ENCODE data around the gene VIM.

Gene VIM

GRCh38 chr10:17255512-17255911 is 27.5 kb downstream of the VIM start:
- no peak overlapping the region for H3K9ac ChIP-seq (ENCODE audit: low read depth, low read length, poor library complexity, severe bottlenecking)
- no peak overlapping the region for H3K4me2 ChIP-seq (ENCODE audit: low read depth, low read length, poor library complexity, severe bottlenecking)
- H2AFZ ChIP-seq (ENCODE audit: low read length) = no peak overlapping the region

DNA sequence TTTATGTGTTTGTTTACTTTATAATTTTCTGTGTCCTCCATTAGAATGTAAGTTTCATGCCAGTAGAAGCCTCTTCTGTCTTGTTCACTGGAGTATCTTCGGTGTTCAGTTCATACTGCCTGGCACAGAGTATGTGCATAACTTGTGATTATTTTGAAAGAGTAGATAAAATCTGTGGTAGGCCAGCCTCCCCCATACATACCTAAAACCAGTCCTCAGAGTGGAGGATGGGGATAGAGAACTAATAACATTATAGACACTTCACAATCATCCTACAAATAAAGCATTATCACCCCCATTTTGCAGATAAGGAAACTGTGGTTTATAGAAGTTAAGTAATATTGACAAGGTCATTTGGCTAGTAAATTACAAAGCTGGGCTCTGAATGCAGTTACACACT is 28.0 kb downstream of the VIM start:
- TF ChIP-seq EZH2phosphoT487 (IDR thresholded peaks at IDR 0.05; ENCODE audit: borderline replicate concordance) (no peak), CTCF (conservative IDR thresholded peaks at IDR 0.05; ENCODE audit: low read length) (no peak)

More at GRCh38 chr10:17255512-17255911, 27.5 kb downstream of the VIM start:
- H3K36me3 ChIP-seq (ENCODE audit: insufficient read depth, low read length) = no peaks in the 10 kb centered on the region
- H3K9me3 ChIP-seq (ENCODE audit: insufficient read depth, low read depth, low read length) = no peaks in the 10 kb centered on the region
- no peaks in the 10 kb centered on the region for H3K27me3 ChIP-seq (ENCODE audit: insufficient read depth, low read length, poor library complexity, severe bottlenecking)
- H3K9me2 ChIP-seq (replicated peaks; ENCODE audit: low read depth, low read length) = no peaks in the 10 kb centered on the region
- no peaks in the 10 kb centered on the region for H4K20me1 ChIP-seq (ENCODE audit: insufficient read depth, low read length, poor library complexity, severe bottlenecking)
- peaks cover 6% of the 10 kb centered on the region for H3K4me1 ChIP-seq (ENCODE audit: insufficient read depth, low read length, poor library complexity, severe bottlenecking)
- no peak overlapping the region for H3K4me3 ChIP-seq (ENCODE audit: low read length, poor library complexity, severe bottlenecking)
- TF ChIP-seq EZH2phosphoT487 (IDR thresholded peaks at IDR 0.05; ENCODE audit: borderline replicate concordance) (no peak), CTCF (conservative IDR thresholded peaks at IDR 0.05; ENCODE audit: low read length) (no peak)
- H3F3A ChIP-seq (ENCODE audit: low read depth) = no peaks in the 10 kb centered on the region
- no peaks in the 10 kb centered on the region for H3K79me2 ChIP-seq (ENCODE audit: insufficient read depth, low read length)

DNA sequence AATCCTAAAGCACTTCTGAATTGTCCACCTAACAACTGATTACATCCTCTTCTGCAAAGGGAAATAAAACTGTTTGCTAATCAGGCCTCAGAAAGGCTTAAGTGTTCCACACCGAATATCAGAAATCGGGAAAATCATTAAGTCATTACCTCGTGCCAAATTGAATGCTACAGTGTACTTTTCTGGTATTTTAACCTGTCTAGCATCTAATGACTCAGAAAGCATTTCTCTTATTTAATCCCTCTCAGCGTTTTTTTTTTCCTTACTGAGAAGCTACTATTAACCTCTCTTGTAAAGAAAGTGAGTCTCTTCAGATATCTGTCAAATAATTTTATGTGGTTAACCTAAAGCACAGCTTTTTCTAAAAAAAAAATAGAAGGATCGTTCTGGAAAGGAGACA is 28.6 kb downstream of the VIM start:
- no peaks in the 10 kb centered on the region for H3K9me3 ChIP-seq (ENCODE audit: insufficient read depth, low read depth, low read length)
- H3K4me3 ChIP-seq (ENCODE audit: low read length, poor library complexity, severe bottlenecking) = no peak overlapping the region
- H3K9ac ChIP-seq (ENCODE audit: low read depth, low read length, poor library complexity, severe bottlenecking) = no peak overlapping the region
- TF ChIP-seq EZH2phosphoT487 (IDR thresholded peaks at IDR 0.05; ENCODE audit: borderline replicate concordance) = no peak
- no peak for TF ChIP-seq CTCF (conservative IDR thresholded peaks at IDR 0.05; ENCODE audit: low read length)
- H3K27me3 ChIP-seq (ENCODE audit: insufficient read depth, low read length, poor library complexity, severe bottlenecking) = no peaks in the 10 kb centered on the region
- H3K79me2 ChIP-seq (ENCODE audit: insufficient read depth, low read length) = no peaks in the 10 kb centered on the region
- H3K9me2 ChIP-seq (replicated peaks; ENCODE audit: low read depth, low read length) = no peaks in the 10 kb centered on the region
- H2AFZ ChIP-seq (ENCODE audit: low read length) = no peak overlapping the region
- no peak overlapping the region for H3K4me2 ChIP-seq (ENCODE audit: low read depth, low read length, poor library complexity, severe bottlenecking)
- H4K20me1 ChIP-seq (ENCODE audit: insufficient read depth, low read length, poor library complexity, severe bottlenecking) = no peaks in the 10 kb centered on the region
- H3K36me3 ChIP-seq (ENCODE audit: insufficient read depth, low read length) = no peaks in the 10 kb centered on the region
- peaks cover 6% of the 10 kb centered on the region for H3K4me1 ChIP-seq (ENCODE audit: insufficient read depth, low read length, poor library complexity, severe bottlenecking)
- no peaks in the 10 kb centered on the region for H3F3A ChIP-seq (ENCODE audit: low read depth)

More for the DNA sequence above, 28.0 kb downstream of the VIM start:
- Histone ChIP-seq H2AFZ (ENCODE audit: low read length) (no peak overlapping the region), H3K36me3 (ENCODE audit: insufficient read depth, low read length) (no peaks in the 10 kb centered on the region), H3K79me2 (ENCODE audit: insufficient read depth, low read length) (no peaks in the 10 kb centered on the region), H3F3A (ENCODE audit: low read depth) (no peaks in the 10 kb centered on the region), H3K27me3 (ENCODE audit: insufficient read depth, low read length, poor library complexity, severe bottlenecking) (no peaks in the 10 kb centered on the region), H3K9me3 (ENCODE audit: insufficient read depth, low read depth, low read length) (no peaks in the 10 kb centered on the region), H3K4me2 (ENCODE audit: low read depth, low read length, poor library complexity, severe bottlenecking) (no peak overlapping the region), H3K4me1 (ENCODE audit: insufficient read depth, low read length, poor library complexity, severe bottlenecking) (peaks cover 6% of the 10 kb centered on the region), H3K9ac (ENCODE audit: low read depth, low read length, poor library complexity, severe bottlenecking) (no peak overlapping the region), H4K20me1 (ENCODE audit: insufficient read depth, low read length, poor library complexity, severe bottlenecking) (no peaks in the 10 kb centered on the region), H3K4me3 (ENCODE audit: low read length, poor library complexity, severe bottlenecking) (no peak overlapping the region), H3K9me2 (replicated peaks; ENCODE audit: low read depth, low read length) (no peaks in the 10 kb centered on the region)

Data from Loucy (cell line).